ENCODE results near the gene DCAF15.

DNA sequence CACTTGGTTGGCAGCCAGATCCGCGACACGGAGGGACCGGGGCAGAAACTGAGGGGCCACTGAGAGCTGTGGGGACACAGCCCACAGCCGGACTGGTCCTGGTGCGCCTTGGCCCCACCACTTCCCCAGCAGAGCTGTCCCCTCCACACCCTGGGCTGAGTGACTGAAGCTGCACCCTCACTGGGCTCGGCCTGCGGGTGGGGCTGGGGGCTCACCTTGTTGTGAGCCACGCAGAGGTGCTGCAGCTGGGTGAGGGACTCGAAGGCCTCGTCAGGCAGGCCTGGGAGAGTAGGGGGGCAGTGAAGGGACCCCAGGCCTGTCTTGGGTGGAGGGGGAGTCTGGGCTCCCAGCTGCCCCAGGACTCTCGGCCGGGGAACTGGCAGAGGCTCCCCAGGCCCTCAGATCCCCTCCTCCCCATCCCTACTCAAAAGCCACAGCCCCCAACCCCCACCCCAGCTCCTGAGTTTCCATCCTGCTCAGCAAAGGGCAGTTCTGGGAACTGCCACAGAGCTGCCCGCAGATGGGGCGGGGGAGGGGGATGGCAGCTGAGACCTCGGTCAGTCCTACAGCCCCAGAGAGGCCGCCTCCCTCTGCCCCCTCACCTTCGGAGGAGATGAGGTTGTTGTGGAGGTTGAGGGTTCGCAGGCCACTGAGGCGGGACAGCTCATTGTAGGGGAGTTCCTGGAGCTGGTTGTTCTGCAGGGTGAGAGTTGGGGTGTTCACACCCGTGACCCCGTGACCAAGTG, 16.4 kb upstream of the DCAF15 start:
- TF ChIP-seq, protein P1, sequence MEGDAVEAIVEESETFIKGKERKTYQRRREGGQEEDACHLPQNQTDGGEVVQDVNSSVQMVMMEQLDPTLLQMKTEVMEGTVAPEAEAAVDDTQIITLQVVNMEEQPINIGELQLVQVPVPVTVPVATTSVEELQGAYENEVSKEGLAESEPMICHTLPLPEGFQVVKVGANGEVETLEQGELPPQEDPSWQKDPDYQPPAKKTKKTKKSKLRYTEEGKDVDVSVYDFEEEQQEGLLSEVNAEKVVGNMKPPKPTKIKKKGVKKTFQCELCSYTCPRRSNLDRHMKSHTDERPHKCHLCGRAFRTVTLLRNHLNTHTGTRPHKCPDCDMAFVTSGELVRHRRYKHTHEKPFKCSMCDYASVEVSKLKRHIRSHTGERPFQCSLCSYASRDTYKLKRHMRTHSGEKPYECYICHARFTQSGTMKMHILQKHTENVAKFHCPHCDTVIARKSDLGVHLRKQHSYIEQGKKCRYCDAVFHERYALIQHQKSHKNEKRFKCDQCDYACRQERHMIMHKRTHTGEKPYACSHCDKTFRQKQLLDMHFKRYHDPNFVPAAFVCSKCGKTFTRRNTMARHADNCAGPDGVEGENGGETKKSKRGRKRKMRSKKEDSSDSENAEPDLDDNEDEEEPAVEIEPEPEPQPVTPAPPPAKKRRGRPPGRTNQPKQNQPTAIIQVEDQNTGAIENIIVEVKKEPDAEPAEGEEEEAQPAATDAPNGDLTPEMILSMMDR (IDR thresholded peaks at IDR 0.05; ENCODE audit: low read depth, low read length): no peak
- TF ChIP-seq EZH2phosphoT487 (IDR thresholded peaks at IDR 0.05; ENCODE audit: low read depth): no peak

All from OCI-LY3 (cell line).